PC-3 (cell line): ENCODE results near the gene TCEAL9. TPM values are rescaled to one million over a fixed set of nuclear protein-coding genes. Genes with fewer than 3 reads are reported as not detected.

Experiments used
- total RNA-seq: library from RNA; depleted of rRNA; stranded (reverse); fragments of >200 nt; gene quantifications from 2 replicates; pipeline ENCODE4 v1.2.3, GENCODE V29; 2014; rRNA removed

TCEAL9 gene
- total RNA-seq, 1 experiment from 2014 or later, result 23.0 TPM

Other genes starting within 250 kb of the TCEAL9 start
- 10.9 and 11.5 TPM in 2 replicates for gene BEX4, start 141.4 kb upstream of the TCEAL9 start, total RNA-seq
- 41.2 and 42.5 TPM in 2 replicates for gene TCEAL8, start 101.4 kb upstream of the TCEAL9 start, total RNA-seq
- not detected in 2 replicates for gene TCEAL5, start 79.8 kb upstream of the TCEAL9 start, total RNA-seq
- gene BEX2, start 45.5 kb upstream of the TCEAL9 start, total RNA-seq, result 1.6 and 2.8 TPM in 2 replicates
- gene TCEAL7, start 26.3 kb upstream of the TCEAL9 start, total RNA-seq, result not detected in 2 replicates
- 130 and 146 TPM in 2 replicates for gene BEX3, start 20.0 kb downstream of the TCEAL9 start, total RNA-seq
- 0.04 TPM in 1 of 2 replicates, not detected in the other for gene RAB40A, start 163.0 kb downstream of the TCEAL9 start, total RNA-seq
- 29.8 and 40.8 TPM in 2 replicates for gene TCEAL4, start 229.0 kb downstream of the TCEAL9 start, total RNA-seq